GM21619 (cell line): ENCODE measurements around the gene PIH1D1.

Source experiments
- ATAC-seq: cut with Tn5 transposase; IDR thresholded peaks from one replicate; pipeline ENCODE4 v1.9.1; 2021; ENCODE audit not compliant: unreplicated experiment

The PIH1D1 gene

DNA sequence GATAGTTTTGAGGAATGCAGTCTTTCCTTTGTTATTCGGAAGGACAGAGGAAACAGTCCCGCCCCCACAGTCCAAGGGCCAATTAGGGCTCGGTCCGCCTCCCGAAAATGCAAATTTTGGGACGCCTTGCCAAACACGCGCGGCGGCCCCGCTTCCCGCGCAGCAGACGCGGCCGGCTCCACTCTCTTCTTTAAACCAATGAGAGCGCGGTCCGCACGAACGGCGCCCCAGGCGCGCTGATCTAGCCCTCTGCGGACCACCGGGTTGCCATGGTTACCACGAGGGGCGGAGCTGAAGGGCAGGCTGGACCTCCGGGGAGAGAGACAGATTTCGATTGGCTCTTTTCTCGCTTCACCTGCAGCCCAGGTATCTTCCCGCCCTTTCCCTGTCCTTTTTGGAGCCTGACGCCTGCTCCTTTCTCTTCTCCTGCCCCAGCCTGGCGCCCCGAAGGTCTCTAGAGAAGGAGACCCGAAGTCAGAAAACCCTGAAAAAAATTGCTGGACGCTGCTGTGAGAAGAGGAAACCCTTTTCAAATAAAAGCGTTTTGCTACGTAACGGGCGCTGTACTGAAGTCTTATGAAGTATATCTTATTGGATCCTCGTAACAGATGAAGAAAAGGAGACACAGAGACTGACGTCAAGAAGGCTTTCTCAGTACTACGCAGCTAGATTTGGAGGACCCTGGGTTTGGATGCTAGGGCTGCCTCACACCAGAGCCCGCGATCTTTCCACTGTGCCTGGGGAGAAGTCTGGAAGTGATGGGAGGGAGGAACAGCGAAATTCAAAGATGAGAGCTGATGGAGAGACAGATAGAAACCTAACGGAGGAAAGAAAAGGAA is 30.4 kb downstream of the PIH1D1 start:
- no peak for ATAC-seq

DNA sequence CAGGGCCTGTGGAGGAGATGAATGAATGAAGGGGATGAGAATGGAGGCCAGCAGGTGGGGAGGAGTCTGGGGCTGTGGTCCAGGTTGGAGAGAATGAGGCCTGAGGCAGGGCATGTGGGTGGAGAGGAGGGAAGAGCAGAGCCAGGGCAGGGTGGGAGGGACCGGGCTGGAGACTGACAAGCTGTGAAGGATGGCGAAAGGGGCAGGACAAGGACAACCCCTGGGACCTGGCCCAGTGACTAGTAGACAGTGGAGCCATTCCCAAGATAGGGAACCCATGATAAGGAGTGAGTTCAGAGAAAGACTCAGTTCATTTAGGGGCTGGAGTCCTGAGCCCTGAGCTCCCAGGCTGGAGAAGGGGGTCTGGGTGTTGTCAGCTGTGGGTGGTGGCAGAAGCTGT is 31.4 kb downstream of the PIH1D1 start:
- no peak for ATAC-seq

DNA sequence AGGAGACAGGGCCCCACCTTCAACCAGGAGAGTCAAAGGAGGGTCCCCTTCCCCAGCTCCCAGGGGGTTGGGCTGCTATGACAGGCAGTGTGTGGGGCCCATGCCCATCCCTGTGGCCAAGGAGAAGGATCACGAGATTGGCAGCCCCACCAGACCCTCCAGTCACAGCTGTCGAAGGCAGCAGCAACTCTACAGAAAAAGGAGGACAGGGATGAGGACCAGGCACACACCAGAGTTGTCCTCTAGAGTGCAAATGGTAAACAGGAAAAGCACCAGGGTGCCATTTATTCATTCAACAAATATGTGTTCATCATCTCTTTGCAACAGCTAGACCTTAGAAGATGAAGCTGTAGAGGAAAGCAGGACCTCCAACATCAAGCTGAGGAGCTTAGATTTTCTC is 32.4 kb downstream of the PIH1D1 start:
- ATAC-seq = no peak

DNA sequence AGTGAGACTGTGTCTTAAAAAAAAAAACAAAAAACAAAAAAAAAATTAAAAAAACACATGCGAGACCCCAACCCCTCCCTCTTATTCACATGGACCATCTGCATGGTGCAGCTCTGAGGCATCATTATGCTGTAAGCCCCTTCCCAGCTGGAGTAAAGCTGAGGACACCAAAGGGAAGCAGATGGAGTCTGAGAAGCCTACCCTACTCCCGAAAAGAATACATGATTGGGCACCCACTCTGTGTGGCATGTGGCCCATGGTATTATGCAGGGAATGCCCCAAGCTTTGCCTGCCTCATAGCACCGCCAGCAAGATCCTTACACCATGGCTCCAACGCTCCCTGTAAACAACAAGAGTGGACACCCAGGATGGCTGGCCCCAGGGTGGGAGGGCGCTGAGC is 33.1 kb downstream of the PIH1D1 start:
- no peak for ATAC-seq

DNA sequence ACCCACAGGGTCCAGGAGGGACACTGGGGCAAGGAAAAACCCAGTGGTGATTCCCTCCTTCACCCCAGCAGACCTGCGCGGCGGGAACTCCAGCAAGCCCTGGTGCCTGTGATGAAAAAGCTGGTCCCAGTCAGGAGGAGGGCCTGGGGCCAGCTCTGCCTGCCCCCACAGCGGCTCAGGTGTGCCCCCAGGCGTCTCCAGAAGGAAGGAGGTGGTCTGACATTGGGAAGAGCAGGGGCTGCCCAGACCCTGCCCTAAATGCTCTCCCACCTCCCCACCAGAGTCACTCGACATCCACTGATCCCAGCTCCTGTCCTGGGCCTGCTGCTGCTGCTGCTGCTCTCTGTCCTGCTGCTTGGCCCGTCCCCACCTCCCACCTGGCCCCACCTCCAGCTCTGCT is 34.5 kb downstream of the PIH1D1 start:
- no peak for ATAC-seq

DNA sequence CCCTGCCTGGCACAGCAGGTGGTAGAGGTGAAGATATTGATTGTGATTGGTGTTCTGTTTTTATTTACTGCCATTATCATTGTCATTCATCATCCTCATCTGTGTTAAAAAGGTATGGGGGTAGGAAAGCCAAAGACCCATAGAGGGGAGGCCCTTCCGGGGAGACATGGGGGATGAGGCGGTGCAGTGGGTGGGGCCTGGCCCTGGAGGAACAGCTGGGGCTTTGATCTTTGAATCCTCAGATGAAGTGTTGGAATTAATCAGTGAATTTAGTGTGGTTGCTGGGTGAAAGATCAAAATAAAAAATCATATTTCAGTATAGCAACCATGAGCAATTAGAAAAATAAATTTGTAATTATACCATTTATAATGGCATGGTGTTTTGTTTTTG is 35.8 kb downstream of the PIH1D1 start:
- ATAC-seq = no peak

DNA sequence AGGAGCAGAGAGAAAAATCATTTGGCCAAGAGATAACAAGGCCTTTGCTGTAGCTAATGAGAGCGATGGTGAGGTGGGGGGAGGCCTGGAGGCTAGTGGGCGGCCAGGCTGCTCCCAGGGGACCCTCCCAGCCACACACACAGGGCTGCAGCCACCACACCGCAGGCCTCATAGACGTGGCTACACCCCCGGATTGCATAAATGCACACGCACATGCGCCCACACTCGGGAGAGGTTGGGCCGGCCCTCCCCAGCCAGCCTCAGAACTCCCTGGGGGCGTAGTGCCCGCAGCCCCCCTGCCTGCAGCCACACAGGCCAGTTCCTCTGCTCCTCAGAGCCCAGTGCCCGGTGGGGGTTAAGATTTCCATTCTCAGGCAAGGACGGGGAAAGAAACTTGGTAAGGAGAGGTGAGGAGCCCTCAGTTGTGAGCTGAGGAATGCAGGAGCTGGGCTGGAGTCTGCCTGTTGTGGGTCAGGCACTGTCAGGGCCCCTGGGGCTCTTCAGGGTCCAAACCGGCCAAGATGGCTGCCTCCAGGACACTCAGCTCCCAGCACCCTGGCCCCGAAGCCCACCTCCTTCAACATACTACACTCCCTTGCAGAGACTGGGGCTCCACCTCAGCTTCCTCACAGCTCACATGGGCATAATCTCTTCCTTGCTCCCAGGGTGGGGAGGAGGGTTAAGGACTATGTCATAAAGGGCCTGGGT is 36.4 kb downstream of the PIH1D1 start:
- ATAC-seq = no peak

DNA sequence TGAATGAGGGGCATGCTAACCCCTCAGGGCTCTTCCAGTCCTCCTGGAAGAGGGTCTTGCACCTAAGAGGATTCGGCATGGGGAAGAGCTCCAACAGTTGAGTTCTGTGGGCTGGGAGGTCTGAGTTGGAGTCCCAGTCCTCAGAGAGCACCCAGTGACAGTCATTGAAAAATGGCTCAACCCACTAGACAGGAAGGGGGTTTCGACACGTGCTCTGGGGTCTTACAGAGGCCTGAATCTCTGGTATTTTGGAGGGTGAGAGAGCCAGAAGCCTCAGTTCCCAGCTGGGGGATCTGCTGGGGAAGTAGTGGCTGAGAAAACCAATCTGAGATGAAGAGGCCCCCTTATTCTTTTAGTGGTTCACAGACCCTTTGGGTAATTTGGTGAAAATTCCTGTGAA is 37.4 kb downstream of the PIH1D1 start:
- no peak for ATAC-seq

DNA sequence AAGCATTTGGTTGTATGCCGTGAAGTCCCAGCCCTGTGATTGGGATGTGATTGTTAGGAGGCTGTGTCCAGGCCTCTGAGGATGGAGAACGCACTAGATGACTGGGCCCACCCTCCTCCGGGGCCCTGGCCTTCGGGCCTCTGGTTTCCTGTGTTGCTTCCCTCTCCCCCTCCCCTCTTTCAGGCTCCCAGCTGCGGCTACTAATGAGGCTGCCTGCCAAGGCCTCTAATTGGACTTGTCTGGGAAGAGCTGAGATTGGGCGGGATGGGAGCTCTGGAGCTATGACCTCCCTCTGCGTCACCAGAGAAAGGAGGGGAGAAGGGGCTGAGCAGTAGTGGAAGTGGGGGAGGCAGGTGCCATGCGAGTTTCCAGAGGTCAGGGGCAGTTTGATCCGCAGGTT is 38.3 kb downstream of the PIH1D1 start:
- ATAC-seq = no peak

DNA sequence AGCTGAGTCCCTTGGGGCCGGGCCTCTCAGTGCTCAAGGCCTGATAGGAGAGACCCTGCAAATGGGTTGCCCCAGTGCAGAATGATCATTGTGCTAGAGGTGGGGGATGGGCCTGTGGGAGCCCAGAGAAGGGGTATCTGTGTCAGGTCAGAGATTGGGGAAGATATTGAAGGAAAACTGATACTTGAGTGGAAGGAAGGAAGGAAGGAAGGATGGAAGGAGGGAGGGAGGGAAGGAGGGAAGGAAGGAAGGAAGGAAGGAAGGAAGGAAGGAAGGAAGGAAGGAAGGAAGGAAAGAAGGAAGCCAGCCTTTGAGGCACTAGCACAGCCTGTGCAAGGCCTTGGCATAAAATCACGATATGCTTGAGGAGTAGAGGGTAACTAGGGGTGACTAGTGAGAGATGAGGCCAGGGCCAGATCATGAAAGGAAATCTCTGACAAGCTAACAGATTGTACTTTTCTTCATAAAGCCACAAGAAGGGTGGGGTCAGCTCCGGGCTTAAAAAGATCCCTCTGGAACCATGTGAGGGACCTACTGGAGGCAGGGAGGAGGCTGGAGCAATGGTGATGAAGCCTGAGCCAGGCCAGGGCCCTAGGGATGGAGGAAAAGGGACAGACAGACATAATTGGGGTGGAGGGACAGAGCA is 39.8 kb downstream of the PIH1D1 start:
- no peak for ATAC-seq

DNA sequence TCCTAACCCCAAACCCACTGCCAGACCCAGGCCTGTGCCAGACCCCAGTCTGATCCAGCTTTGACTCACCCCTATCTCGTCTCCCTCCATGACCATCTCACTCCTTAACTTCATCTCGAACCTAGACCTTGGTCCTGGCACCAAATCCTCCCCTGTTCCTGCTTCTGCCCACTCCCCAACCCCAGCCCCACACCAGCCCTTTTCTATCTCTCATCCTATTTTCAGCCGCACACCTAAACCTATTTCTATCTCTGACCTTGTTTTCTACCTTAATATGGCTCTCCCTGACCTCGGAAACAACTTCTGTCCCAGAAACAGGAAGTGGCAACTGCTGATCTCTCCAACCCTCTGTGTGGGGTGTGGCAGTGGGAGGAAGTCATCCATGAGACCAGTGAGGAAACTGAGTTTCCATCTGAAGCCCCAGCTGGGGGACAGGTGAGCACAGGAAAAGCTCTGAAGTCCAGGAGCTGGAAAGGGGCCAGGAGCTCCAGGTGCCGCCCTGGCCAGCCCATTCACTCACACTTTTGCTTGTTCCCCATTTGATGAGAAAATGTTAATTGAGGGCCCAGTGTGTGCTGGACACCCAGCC is 42.1 kb downstream of the PIH1D1 start:
- ATAC-seq = no peak

DNA sequence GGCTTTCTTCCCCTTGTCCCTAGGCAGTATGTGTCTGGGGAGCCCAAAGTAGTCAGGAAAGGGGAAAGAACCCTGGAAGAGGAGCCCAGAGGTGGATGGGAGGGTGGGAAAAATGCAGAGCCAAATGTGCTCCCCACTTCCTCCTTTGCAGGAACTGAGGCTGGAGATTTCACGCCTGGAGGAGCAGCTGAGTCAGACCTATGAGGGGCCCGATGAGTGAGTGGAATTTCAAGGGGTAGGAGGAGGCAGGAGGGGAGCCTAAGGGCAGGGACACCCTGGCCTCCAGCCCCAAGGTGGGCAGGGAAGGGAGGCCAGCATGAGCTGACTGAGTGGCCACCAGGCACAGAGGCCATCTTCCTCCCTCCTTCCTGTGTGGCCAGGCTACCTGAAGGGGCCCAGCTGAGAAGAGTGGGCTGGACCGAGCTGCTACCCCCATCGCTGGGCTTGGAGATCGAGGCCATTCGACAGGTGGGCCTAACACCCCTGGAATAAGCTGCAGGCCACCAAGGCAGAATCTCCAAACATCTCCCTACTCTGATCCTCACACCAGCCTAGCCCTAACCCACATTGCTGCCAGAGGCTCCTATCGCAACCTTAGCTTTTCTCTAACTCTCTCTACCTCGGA is 42.7 kb downstream of the PIH1D1 start:
- ATAC-seq = no peak

DNA sequence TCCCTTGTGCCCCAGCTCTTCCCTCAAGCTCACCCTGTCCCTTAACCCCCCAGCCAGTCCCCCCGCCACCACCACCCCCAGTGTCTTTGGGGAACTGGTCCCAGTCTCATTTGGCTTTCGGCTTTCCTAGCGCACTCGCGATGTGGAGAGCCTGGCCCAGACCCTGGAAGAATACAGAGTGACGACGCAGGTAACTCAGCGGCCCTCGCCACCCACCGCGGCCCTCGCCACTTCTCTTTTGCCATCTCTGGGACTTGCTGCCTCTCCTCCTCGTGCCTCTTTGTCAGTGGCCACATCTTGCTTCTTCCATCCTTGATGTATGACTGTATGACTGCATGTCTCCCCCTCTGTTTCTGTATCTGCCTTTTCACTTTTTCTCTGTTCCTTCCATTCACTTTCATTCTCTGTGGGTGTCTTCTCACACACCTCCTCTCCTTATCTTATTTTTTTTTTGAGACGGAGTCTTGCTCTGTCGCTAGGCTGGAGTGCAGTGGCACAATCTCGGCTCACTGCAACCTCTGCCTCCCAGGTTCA is 44.1 kb downstream of the PIH1D1 start:
- ATAC-seq = no peak

DNA sequence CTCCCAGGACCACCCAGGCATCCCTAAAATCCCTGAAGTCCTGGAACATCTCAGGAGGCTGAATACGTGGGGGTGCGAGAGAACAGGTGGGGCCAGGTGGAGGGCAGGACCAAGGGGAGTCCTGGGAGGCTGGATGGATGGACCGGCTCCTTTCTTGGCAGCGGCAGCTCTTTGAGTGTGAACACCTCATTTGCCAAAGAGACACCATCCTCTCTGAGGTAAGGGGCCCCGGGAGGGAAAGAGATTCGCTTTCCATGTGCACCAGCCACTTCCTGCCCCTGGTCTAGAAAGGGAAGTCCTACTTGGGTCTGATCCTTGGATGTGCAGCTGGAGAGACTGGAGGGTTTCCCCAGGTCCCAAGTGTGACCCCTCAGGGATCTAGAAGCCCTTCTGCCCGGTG is 44.5 kb downstream of the PIH1D1 start:
- no peak for ATAC-seq

DNA sequence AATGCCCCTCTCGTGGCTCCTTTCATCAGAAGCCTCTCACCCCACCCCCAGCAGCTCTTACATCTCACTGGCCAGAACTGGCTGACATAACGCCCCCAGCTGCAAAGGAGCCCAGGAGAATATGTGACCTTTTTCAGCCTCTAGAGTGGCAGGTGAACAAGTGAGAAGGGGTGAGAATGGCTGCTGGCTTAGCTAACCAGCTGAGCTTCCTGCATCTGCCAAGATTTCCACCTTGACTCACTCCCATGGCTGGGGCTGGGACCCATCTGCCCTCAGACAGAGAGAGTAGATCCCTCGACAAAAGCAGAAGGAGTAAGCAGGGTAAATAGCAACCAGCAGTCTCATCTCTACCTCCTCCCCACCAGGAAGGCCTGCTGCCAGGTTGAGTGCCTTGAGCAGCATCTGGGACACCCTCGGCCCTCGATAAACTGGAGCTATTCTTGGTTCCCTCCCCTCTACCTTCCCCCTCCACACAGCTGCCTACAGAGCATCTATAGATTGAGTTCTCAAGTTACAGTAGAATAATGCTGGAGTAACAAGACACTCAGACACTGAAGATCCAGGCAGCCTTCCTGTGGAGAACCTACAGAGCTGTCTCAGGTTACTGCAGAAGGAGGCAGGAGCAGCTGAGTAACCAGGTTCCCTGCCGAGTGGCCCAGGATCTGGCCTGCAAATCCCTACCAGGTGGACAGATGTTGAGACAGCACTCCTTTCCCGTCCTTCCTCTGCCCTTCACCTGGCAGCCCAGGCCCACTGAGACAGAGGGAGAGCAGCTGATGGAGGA is 48.0 kb downstream of the PIH1D1 start:
- no peak for ATAC-seq

DNA sequence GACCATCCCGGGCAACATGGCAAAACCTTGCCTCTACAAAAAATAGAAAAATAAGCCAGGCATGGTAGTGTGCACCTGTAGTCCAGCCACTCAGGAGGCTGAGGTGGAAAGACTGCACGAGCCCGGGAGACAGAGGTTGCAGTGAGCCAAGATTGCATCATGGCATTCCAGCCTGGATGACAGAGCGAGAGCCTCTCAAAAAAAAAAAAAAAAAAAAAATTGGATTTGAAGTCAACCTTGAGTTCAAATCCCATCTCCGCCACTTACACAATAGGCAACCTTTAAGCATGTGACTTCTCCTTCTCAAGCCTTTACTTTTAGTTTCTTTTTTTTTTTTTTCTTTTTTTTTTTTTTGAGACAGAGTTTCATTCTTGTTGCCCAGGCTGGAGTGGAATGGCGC is 51.6 kb downstream of the PIH1D1 start:
- no peak for ATAC-seq

DNA sequence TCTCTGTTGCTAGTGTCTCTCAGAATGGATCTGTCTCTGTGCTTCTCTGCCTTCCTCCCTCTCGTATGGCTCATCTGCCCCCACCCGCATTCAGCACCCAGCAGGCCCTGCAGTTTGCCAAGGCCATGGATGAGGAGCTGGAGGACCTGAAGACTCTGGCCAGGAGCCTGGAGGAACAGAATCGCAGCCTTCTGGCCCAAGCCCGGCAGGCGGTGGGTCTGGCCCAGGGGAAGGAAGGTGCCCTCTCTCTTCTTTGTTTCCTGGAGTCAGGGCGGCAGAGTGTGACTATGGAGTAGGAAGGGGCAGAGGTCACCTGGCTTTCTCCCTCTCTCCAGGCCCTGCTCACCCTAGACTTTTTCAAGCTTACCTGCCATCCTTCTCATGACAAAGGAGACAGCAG is 52.7 kb downstream of the PIH1D1 start:
- ATAC-seq = no peak

DNA sequence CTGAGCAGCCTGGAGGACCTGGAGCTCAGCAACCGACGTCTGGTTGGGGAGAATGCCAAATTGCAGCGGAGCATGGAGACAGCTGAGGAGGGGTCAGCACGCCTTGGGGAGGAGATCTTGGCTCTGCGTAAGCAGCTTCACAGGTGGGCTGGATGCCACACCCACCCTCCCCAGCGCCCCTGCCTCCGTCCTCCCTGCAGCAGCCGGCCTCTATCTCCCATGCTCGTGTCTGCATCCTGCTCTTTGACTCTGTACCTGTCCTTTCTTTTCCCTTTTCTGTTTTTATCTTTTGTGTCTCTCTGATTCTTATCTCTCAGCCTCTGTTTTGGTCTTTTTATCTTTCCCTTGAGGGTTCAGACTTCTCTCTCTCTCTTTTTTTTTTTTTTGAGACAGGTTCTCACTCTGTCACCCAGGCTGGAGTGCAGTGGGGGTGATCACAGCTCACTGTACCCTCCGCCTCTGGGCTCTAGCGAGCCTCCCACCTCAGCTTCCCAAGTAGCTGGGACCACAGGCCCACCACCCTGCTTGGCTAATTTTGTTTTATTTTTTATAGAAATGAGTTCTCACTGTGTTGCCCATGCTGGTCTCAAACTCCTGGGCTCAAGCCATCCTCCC is 53.5 kb downstream of the PIH1D1 start:
- ATAC-seq = no peak

DNA sequence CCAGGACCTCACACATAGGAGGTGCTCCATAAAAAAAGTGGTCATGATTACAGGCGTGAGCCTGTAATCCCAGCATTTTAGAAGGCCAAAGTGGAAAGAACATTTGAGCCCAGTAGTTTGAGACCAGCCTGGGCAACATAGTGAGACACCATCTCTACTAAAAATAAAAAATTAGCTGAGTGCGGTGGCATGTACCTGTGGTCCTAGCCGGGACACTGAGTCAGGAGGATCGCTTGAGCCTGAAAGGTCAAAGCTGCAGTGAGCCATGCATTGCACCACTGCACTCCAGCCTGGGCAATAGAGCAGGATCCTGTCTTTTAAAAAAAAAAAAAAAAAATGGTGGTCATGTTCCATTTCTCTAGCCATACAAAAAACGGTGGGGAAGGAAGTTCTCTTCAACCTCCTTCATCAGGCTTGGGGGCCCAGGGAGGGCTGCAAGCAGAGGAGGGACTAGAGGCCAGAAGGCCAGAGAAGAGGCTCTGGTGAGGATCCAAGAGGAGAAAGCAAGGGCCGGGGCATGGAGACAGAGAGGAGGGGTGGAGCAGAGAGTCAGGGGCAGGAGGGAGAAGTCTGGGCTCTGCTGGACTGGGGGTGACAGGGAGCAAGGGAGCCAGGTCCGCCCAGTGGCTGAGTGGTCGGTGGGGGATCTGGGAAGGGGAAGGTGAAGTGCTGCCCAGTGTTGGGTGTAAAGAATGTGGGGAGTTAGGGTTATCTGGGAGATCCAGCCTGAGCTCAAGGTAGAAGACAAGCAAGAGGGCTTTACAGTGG is 54.7 kb downstream of the PIH1D1 start:
- no peak for ATAC-seq
